Panc1 (cell line): ENCODE results near the gene ATP6V1E1. TPM values are rescaled to one million over a fixed set of nuclear protein-coding genes. Genes with fewer than 3 reads are reported as not detected.

ENCODE experiments used
- ATAC-seq: fragments of 200-7000 bp; cut with Tn5 transposase; 2 replicates; pipeline ENCODE4 v1.9.1; 2020; ENCODE audit warnings: mild to moderate bottlenecking, moderate library complexity
- BruUV-seq: library from RNA; stranded (reverse); fragments of 400-500 nt; replicated peaks from 2 replicates; lab custom pipeline; 2021; lab: Mats Ljungman, UMichigan
- CTCF ChIA-PET: fragments of 300-600 bp; sonication (Branson Sonifier 250); formaldehyde crosslinking; loops from one replicate; lab custom pipeline; 2022; ENCODE audit warnings: antibody characterized with exemption; lab: Charles Lee
- POLR2A ChIA-PET: fragments of 300-600 bp; sonication (Branson Sonifier 250); formaldehyde crosslinking; loops from one replicate; lab custom pipeline; 2022; ENCODE audit warnings: antibody characterized with exemption; lab: Charles Lee
- DNase-seq: peaks from one replicate; pipeline ENCODE4 v3.0.0-alpha.2; 2010; ENCODE audit warnings: low read depth, low spot score
- H3K27ac ChIP-seq: 2 replicates; pipeline ENCODE4 v1.5.1; 2011; ENCODE audit warnings: mild to moderate bottlenecking, low read length, inconsistent platforms
- H3K27me3 ChIP-seq: fragments of 200-500 bp; sonication (Bioruptor generic); 2 replicates; pipeline ENCODE4 v1.6.0; 2014; ENCODE audit warnings: low read length, inconsistent platforms; ENCODE audit not compliant: control insufficient read depth, insufficient read depth
- H3K36me3 ChIP-seq: fragments of 200-500 bp; sonication (Bioruptor generic); 2 replicates; pipeline ENCODE4 v1.5.1; 2014; ENCODE audit warnings: inconsistent platforms, mild to moderate bottlenecking, low read length, moderate library complexity; ENCODE audit not compliant: control insufficient read depth, insufficient read depth
- H3K4me1 ChIP-seq: 2 replicates; pipeline ENCODE4 v1.5.1; 2011; ENCODE audit warnings: inconsistent platforms, mild to moderate bottlenecking, low read length, moderate library complexity; ENCODE audit not compliant: control insufficient read depth, insufficient read depth
- H3K4me3 ChIP-seq, 2 experiments: 2 replicates each; pipeline ENCODE4 v1.5.1; 2011 to 2012; ENCODE audit warnings: low read depth in 2 of 2, low read length in 2 of 2, mild to moderate bottlenecking in 2 of 2, inconsistent platforms in 1 of 2, moderate library complexity in 1 of 2
- H3K9me3 ChIP-seq: fragments of 200-500 bp; sonication (Bioruptor generic); 2 replicates; pipeline ENCODE4 v1.5.1; 2014; ENCODE audit warnings: low read depth, mild to moderate bottlenecking, inconsistent platforms, low read length, moderate library complexity; ENCODE audit not compliant: control insufficient read depth, insufficient read depth
- CTCF ChIP-seq: fragments of 450-650 bp; IDR thresholded peaks from 2 replicates; pipeline ENCODE4 v1.5.1; 2017; ENCODE audit warnings: mild to moderate bottlenecking
- POLR2AphosphoS5 ChIP-seq: IDR thresholded peaks from 2 replicates; pipeline ENCODE4 v1.6.1; 2012; ENCODE audit warnings: mild to moderate bottlenecking, low read depth, low read length, moderate library complexity
- SIN3A ChIP-seq: IDR thresholded peaks from 2 replicates; pipeline ENCODE4 v1.6.1; 2012; ENCODE audit warnings: low read depth, mild to moderate bottlenecking, low read length, moderate library complexity, borderline replicate concordance; ENCODE audit not compliant: insufficient read depth
- TCF7L2 ChIP-seq: IDR thresholded peaks from 2 replicates; pipeline ENCODE4 v1.6.1; 2011; ENCODE audit warnings: mild to moderate bottlenecking, low read depth, low read length, inconsistent platforms
- in situ Hi-C: cut with HindIII; loops from 2 replicates; pipeline ENCODE4 v1.10.0; 2016; ENCODE audit warnings: low sequenced_read_pairs, low pct_unique_long_range_greater_than_20kb
- intact Hi-C: fragments of 100-400 bp; cut with micrococcal nuclease; formaldehyde crosslinking; loops from one replicate; pipeline ENCODE4 v1.10.0; 2022; ENCODE audit not compliant: unreplicated experiment
- total RNA-seq: library from RNA; stranded (reverse); gene quantifications from one replicate; pipeline ENCODE4 v1.2.1, GENCODE V29; 2021; ENCODE audit not compliant: unreplicated experiment
- TF ChIP-seq, protein P1 (sequence below), 2 experiments: IDR thresholded peaks; 2 replicates each; pipeline ENCODE4 v1.6.1; 2011 to 2012; ENCODE audit warnings: low read depth in 2 of 2, control low read depth in 1 of 2, low read length in 1 of 2, mild to moderate bottlenecking in 1 of 2, moderate library complexity in 1 of 2; ENCODE audit not compliant: insufficient read depth in 1 of 2

ATP6V1E1 gene
- total RNA-seq, 1 experiment from 2014 or later, result 136 TPM

- POLR2A ChIA-PET, result interaction anchor here (0.6 kb wide), 1 partner anchor 44 kb away, joined by 3 read pairs; no protein-coding TSS in a partner anchor
- Histone ChIP-seq H3K36me3 (no peaks in the 10 kb centered on the region), H3K9me3 (no peaks in the 10 kb centered on the region), H3K27ac (no peak overlapping the region), H3K4me3 (no peak overlapping the region), H3K4me1 (no peaks in the 10 kb centered on the region), H3K27me3 (no peaks in the 10 kb centered on the region)
- BruUV-seq, result no TSS peak
- CTCF ChIA-PET, result no interaction called here
- intact Hi-C loops, result no loop called here
- ATAC-seq (no peak), DNase-seq (no peak)
- no peak for TF ChIP-seq SIN3A
- TF ChIP-seq, protein P1, sequence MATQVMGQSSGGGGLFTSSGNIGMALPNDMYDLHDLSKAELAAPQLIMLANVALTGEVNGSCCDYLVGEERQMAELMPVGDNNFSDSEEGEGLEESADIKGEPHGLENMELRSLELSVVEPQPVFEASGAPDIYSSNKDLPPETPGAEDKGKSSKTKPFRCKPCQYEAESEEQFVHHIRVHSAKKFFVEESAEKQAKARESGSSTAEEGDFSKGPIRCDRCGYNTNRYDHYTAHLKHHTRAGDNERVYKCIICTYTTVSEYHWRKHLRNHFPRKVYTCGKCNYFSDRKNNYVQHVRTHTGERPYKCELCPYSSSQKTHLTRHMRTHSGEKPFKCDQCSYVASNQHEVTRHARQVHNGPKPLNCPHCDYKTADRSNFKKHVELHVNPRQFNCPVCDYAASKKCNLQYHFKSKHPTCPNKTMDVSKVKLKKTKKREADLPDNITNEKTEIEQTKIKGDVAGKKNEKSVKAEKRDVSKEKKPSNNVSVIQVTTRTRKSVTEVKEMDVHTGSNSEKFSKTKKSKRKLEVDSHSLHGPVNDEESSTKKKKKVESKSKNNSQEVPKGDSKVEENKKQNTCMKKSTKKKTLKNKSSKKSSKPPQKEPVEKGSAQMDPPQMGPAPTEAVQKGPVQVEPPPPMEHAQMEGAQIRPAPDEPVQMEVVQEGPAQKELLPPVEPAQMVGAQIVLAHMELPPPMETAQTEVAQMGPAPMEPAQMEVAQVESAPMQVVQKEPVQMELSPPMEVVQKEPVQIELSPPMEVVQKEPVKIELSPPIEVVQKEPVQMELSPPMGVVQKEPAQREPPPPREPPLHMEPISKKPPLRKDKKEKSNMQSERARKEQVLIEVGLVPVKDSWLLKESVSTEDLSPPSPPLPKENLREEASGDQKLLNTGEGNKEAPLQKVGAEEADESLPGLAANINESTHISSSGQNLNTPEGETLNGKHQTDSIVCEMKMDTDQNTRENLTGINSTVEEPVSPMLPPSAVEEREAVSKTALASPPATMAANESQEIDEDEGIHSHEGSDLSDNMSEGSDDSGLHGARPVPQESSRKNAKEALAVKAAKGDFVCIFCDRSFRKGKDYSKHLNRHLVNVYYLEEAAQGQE (IDR thresholded peaks at IDR 0.05; ENCODE audit: insufficient read depth in 1 of 2, low read depth in 2 of 2, low read length in 1 of 2), result no peak
- TF ChIP-seq POLR2AphosphoS5, result no peak
- TF ChIP-seq CTCF, result no peak
- no peak for TF ChIP-seq TCF7L2
- in situ Hi-C loops, result no loop called here
Observed at GRCh38 chr22:17552737-17553136, 75.8 kb downstream of the ATP6V1E1 start.

GRCh38 chr22:17549655-17550054 lies 78.9 kb downstream of the ATP6V1E1 start:
- ChIA-PET POLR2A (no interaction called here), CTCF (no interaction called here)
- Histone ChIP-seq H3K36me3 (no peaks in the 10 kb centered on the region), H3K4me1 (no peaks in the 10 kb centered on the region), H3K9me3 (no peaks in the 10 kb centered on the region), H3K4me3 (no peak overlapping the region), H3K27me3 (no peaks in the 10 kb centered on the region), H3K27ac (no peak overlapping the region)
- no peak for ATAC-seq
- in situ Hi-C loops, result no loop called here
- intact Hi-C loops, result no loop called here
- no peak for DNase-seq
- no TSS peak for BruUV-seq
- TF ChIP-seq SIN3A, result no peak
- TF ChIP-seq CTCF, result no peak
- no peak for TF ChIP-seq POLR2AphosphoS5
- TF ChIP-seq, protein P1 (IDR thresholded peaks at IDR 0.05; ENCODE audit: insufficient read depth in 1 of 2, low read depth in 2 of 2, low read length in 1 of 2), result no peak
- no peak for TF ChIP-seq TCF7L2
